Keratinocyte (primary cell): Measurements from ENCODE around the gene TP53RK. TPM values are rescaled to one million over a fixed set of nuclear protein-coding genes. Genes with fewer than 3 reads are reported as not detected.

Source experiments
- DNase-seq: peaks from one replicate; pipeline ENCODE4 v3.0.0-alpha.2; 2011; ENCODE audit warnings: low read depth, missing footprints, low spot score
- FAIRE-seq: peaks from 2 replicates; lab custom pipeline; 2011; peaks lifted over from hg19 to GRCh38; lab: Jason Lieb, UNC
- H2AFZ ChIP-seq: 2 replicates; pipeline ENCODE4 v1.6.0; 2012; ENCODE audit warnings: low read length, control low read depth, inconsistent platforms; ENCODE audit not compliant: control insufficient read depth
- H3K27ac ChIP-seq: 2 replicates; pipeline ENCODE4 v1.5.1; 2011; ENCODE audit warnings: low read length; ENCODE audit not compliant: control insufficient read depth, insufficient read depth
- H3K27me3 ChIP-seq: 3 replicates; pipeline ENCODE4 v1.6.0; 2011; ENCODE audit warnings: low read length; ENCODE audit not compliant: control insufficient read depth, insufficient read depth; ENCODE audit errors: extremely low read depth
- H3K36me3 ChIP-seq, 2 experiments: 2 replicates in 1 of 2; 3 replicates in 1 of 2; pipeline ENCODE4 v1.5.1; 2011; ENCODE audit warnings: low read length in 2 of 2, mild to moderate bottlenecking in 1 of 2; ENCODE audit not compliant: control insufficient read depth in 2 of 2, insufficient read depth in 2 of 2; ENCODE audit errors: extremely low read depth in 1 of 2
- H3K4me1 ChIP-seq: 3 replicates; pipeline ENCODE4 v1.5.1; 2011; ENCODE audit warnings: low read length; ENCODE audit not compliant: control insufficient read depth, insufficient read depth; ENCODE audit errors: extremely low read depth
- H3K4me2 ChIP-seq: 3 replicates; pipeline ENCODE4 v1.6.0; 2011; ENCODE audit warnings: low read depth, low read length; ENCODE audit not compliant: control insufficient read depth, insufficient read depth; ENCODE audit errors: extremely low read depth
- H3K4me3 ChIP-seq, 3 experiments: fragments of 200-600 bp in 1 of 3; sonication (generic) in 1 of 3; 2 replicates in 2 of 3; 3 replicates in 1 of 3; pipeline ENCODE4 v1.5.1; 2011 to 2016; ENCODE audit warnings: low read length in 3 of 3, mild to moderate bottlenecking in 3 of 3, control low read depth in 2 of 3, inconsistent platforms in 1 of 3, low read depth in 1 of 3, mixed read lengths in 1 of 3, mixed run types in 1 of 3, moderate library complexity in 1 of 3; ENCODE audit not compliant: control insufficient read depth in 2 of 3, insufficient read depth in 2 of 3; ENCODE audit errors: extremely low read depth in 1 of 3
- H3K79me2 ChIP-seq: 2 replicates; pipeline ENCODE4 v1.6.0; 2012; ENCODE audit warnings: low read length; ENCODE audit not compliant: control insufficient read depth, insufficient read depth
- H3K9ac ChIP-seq: 3 replicates; pipeline ENCODE4 v1.6.0; 2011; ENCODE audit warnings: low read length; ENCODE audit not compliant: control insufficient read depth, insufficient read depth; ENCODE audit errors: extremely low read depth
- H3K9me1 ChIP-seq: 3 replicates; pipeline ENCODE4 v1.6.0; 2011; ENCODE audit warnings: low read length; ENCODE audit not compliant: control insufficient read depth, insufficient read depth; ENCODE audit errors: extremely low read depth
- H3K9me3 ChIP-seq: 2 replicates; pipeline ENCODE4 v1.5.1; 2012; ENCODE audit warnings: low read depth, low read length; ENCODE audit not compliant: control insufficient read depth
- H4K20me1 ChIP-seq: 3 replicates; pipeline ENCODE4 v1.6.0; 2011; ENCODE audit warnings: low read length; ENCODE audit not compliant: control insufficient read depth, insufficient read depth; ENCODE audit errors: extremely low read depth
- EZH2 ChIP-seq: IDR thresholded peaks from one replicate; pipeline ENCODE4 v1.6.1; 2012; ENCODE audit warnings: inconsistent platforms, mild to moderate bottlenecking, low read length, moderate library complexity
- dilution Hi-C: fragments of 300-500 bp; cut with MboI; formaldehyde crosslinking; loops from one replicate; pipeline ENCODE4 v1.7.0; 2020; ENCODE audit warnings: low sequenced_read_pairs; ENCODE audit not compliant: extremely low pct_ligation_motif_present
- polyA plus RNA-seq, 5 experiments: library from polyadenylated mRNA; depleted of rRNA in 3 of 5; stranded (reverse) in 3 of 5; stranded (forward) in 1 of 5; unstranded in 1 of 5; fragments of >200 nt; gene quantifications; 1 replicate in 1 of 5; 2 replicates in 3 of 5; 3 replicates in 1 of 5; pipeline versions ENCODE4 v1.2.1 to v1.2.3, GENCODE V29; 2011 to 2012; ENCODE audit warnings: missing spikeins in 2 of 5, low read depth in 1 of 5, low replicate concordance in 1 of 5
- TF ChIP-seq, protein P1 (sequence below), 3 experiments: IDR thresholded peaks in 1 of 3; conservative IDR thresholded peaks in 1 of 3; optimal IDR thresholded peaks in 1 of 3; 2 replicates in 2 of 3; 3 replicates in 1 of 3; pipeline versions ENCODE3 to v1.5.1; 2011; ENCODE audit warnings: low read length in 3 of 3, mild to moderate bottlenecking in 3 of 3, moderate library complexity in 2 of 3, control low read depth in 1 of 3, inconsistent platforms in 1 of 3; ENCODE audit not compliant: insufficient read depth in 2 of 3; ENCODE audit errors: extremely low read depth in 1 of 3

Gene TP53RK
- polyA plus RNA-seq, 1 donor (not counting 4 experiments of a cell fraction or from before 2014, with no cell fraction given): 15.9 TPM

DNA sequence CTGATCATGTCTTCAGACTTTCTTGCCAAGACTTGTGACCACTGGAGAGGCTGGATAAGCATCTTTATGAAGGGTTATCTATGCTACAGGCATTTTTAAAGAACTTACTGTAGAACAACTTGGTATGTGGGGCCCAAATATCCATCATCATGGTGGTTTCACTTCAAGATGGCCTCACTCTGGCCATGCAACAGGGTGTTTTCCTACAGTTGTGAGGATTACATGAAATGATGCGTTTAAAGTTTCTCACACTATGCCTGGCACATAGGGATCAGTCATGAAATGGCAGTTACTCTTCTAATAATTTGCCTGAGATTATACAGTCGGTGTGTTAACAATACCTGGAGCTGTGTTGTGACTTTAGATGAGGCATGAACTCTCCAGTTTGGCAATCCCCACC lies 33.2 kb upstream of the TP53RK start:
- FAIRE-seq: no peak
- Histone ChIP-seq H3K4me1 (no peaks in the 10 kb centered on the region), H3K9me1 (no peaks in the 10 kb centered on the region)

DNA sequence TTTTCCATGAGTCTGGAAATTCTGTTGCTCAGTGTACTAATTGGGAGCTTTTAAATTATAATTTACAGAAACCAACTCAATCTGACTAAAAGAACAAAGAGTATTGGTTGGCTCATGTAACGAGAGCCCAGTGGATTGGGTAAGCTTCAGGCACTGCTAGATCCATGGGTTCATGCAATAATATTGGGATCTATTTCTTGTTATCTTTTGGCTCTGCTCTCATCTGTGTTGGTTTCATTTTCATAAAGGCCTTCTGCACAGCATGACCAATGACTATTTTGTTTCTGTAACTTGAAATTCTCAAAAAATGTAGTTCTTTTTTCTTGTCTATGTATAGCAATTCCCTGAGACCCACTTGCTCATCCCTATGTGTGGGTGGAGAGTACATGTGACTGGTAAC lies 32.2 kb upstream of the TP53RK start:
- no peak for TF ChIP-seq EZH2
- TF ChIP-seq, protein P1, sequence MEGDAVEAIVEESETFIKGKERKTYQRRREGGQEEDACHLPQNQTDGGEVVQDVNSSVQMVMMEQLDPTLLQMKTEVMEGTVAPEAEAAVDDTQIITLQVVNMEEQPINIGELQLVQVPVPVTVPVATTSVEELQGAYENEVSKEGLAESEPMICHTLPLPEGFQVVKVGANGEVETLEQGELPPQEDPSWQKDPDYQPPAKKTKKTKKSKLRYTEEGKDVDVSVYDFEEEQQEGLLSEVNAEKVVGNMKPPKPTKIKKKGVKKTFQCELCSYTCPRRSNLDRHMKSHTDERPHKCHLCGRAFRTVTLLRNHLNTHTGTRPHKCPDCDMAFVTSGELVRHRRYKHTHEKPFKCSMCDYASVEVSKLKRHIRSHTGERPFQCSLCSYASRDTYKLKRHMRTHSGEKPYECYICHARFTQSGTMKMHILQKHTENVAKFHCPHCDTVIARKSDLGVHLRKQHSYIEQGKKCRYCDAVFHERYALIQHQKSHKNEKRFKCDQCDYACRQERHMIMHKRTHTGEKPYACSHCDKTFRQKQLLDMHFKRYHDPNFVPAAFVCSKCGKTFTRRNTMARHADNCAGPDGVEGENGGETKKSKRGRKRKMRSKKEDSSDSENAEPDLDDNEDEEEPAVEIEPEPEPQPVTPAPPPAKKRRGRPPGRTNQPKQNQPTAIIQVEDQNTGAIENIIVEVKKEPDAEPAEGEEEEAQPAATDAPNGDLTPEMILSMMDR (optimal IDR thresholded peaks at IDR 0.05 in 1 of 3, IDR thresholded peaks at IDR 0.05 in 1 of 3, conservative IDR thresholded peaks at IDR 0.05 in 1 of 3; ENCODE audit: extremely low read depth in 1 of 3, insufficient read depth in 2 of 3, low read length in 3 of 3): no peak
- Histone ChIP-seq H3K36me3 (no peaks in the 10 kb centered on the region), H3K79me2 (no peaks in the 10 kb centered on the region), H3K9me3 (peaks cover 2% of the 10 kb centered on the region), H2AFZ (no peak overlapping the region), H3K9ac (no peak overlapping the region), H3K4me2 (no peak overlapping the region), H3K9me1 (no peaks in the 10 kb centered on the region), H3K27ac (no peak overlapping the region), H3K4me1 (no peaks in the 10 kb centered on the region), H4K20me1 (no peaks in the 10 kb centered on the region), H3K27me3 (no peaks in the 10 kb centered on the region), H3K4me3 (no peak overlapping the region)
- no peak for FAIRE-seq
- no peak for DNase-seq
- dilution Hi-C loops: no loop called here

More for the DNA sequence above, 33.2 kb upstream of the TP53RK start:
- Histone ChIP-seq H3K4me2 (no peak overlapping the region), H3K9me3 (peaks cover 2% of the 10 kb centered on the region), H3K79me2 (no peaks in the 10 kb centered on the region), H2AFZ (no peak overlapping the region), H3K9ac (no peak overlapping the region), H3K27me3 (no peaks in the 10 kb centered on the region), H3K36me3 (no peaks in the 10 kb centered on the region), H4K20me1 (no peaks in the 10 kb centered on the region), H3K27ac (no peak overlapping the region), H3K4me3 (no peak overlapping the region)
- dilution Hi-C loops: no loop called here
- no peak for DNase-seq
- TF ChIP-seq, protein P1 (optimal IDR thresholded peaks at IDR 0.05 in 1 of 3, IDR thresholded peaks at IDR 0.05 in 1 of 3, conservative IDR thresholded peaks at IDR 0.05 in 1 of 3; ENCODE audit: extremely low read depth in 1 of 3, insufficient read depth in 2 of 3, low read length in 3 of 3): no peak
- no peak for TF ChIP-seq EZH2
